NCI-H446 treated with DMSO at 0.1 percent for 48 hours (cell line): ENCODE results near the gene GRB10.

Experiments used
- DNase-seq: peaks from one replicate; lab custom pipeline; 2025; lab: John Stamatoyannopoulos, UW

GRB10 gene

DNA sequence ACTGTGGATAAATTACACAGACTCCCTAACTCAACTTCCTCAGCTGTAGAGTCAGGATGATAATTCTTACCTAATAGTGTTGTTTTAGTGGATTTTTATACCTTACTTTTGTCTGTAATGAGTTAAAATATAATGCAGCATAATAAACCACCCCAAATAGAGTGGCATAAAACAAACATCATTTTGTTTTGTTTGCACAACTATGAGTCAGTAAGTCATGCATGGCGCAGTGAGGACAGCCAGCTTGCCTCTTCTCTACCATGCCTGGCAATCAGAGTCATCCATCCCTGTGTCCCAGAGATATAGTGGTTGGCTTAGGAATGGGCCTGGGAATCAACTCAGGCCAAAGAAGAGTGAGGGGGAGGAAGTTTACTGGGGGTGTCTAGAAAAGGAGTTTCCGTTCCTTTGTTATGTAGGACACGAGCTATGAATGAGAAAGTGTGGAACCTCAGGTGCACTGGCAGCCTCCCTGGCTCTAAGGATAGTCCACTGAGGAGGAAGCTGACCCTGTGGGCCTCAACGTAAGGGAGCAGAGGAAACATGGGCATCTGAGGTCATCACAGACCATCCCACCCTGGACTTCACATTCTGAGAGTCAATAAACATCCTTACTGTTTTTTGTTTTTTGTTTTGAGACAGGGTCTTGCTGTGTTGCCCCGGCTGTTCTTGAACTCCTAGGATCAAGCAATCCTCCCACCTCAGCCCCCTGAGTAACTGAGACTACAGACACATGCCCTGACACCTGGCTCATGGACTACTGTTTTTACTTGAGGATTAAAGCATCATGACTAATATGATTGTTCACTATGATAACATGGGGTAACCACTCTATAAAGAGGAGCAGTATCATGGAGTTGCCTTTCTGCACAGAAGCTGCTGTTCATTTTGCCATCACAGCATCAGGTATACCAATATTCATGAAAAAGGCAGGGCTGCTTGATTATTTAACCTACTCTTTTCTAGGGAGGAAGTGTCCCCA, 21.0 kb upstream of the GRB10 start:
- DNase-seq = no peak

DNA sequence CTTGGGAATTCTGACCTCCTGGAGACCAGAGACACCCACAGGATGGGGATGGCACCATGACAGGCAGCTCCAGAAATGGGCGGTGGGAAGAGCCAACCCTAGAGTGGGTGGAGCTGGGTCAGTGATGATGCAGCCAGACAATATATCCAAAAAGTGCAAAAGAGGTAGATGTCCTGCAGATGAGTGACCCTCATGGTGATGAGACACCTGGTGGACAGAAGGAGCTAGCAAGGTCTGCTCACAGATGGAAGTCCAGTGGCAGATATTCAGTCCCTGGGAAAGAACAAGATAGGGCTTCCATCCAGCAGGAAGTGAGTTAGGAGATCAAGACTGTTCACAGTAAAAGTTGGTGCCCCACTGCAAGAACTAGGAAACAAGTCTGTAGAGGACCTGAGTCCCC, 19.2 kb upstream of the GRB10 start:
- no peak for DNase-seq

DNA sequence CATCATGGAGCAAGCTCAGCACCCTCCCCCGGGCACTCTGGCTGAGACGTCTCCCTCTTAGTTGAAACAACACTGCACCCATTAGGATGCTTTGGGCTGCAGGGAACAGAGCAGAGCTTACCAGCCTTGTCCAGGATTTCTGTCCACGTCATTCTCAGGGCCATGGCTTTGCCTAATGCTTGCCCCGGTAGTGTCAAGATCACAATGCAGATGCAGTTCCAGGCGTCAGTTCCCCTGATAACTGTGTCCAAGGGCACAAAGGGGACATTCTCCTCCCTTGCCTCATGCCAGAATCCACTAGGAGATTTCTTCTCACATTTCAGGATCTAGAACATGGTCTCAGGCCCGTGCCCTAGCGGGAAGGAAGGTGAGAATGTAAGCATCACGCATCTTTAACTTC, 17.2 kb upstream of the GRB10 start:
- no peak for DNase-seq

DNA sequence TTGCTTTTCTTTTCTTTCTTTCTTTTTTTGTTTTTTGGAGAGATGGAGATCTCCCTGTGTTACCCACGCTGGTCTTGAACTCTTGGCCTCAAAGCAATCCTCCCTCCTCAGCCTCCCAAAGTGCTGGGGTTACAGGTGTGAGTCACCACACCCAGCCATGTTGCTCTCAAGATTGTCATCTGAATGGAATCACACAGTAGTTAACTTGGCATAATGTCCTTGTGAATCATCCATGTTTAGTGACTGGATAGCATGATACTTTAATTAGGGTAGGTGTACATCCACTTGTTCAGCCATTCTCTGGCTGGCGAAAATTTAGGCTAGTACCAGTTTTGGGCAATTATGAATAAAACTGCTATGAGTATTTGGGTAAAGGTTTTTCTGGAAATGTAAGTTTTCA, 15.4 kb upstream of the GRB10 start:
- DNase-seq = no peak

DNA sequence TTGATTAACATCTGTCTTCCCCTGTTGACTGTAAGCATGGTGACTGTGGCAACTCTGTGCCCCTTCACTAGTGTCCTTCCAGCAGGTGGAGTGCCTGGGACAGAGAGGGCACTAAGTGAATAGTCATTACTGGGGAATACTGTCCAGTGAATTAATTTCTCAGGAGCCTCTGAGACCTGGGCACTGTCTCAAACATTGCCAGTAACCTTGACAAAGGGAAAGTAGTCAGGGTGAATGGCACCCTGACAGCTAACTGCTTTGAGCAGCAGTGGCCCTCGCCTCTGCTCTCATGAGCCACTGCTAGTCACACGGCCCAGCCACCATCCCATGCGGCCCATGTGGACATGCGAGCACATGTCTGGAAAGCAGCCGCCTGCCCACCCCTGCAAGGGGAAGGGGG, 13.1 kb upstream of the GRB10 start:
- DNase-seq = no peak

DNA sequence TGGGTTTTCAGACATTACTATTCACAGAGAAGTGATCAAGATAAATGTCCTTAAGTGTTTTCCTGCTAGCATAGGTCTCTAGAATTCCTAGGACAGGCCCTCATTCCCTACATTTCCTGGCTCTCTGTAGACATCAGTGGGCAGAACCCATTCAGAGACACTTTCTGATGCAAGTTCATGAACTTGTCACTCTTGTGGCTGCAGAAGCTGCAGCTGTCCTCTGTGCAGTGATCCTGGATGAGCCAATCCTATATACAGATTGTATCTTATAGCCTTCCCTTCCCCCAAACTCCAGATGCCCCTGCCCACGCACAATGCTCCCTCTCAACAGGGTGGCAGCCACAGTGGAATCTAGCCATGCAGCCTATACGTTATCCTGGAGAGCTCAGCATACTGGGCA, 12.6 kb upstream of the GRB10 start:
- no peak for DNase-seq

DNA sequence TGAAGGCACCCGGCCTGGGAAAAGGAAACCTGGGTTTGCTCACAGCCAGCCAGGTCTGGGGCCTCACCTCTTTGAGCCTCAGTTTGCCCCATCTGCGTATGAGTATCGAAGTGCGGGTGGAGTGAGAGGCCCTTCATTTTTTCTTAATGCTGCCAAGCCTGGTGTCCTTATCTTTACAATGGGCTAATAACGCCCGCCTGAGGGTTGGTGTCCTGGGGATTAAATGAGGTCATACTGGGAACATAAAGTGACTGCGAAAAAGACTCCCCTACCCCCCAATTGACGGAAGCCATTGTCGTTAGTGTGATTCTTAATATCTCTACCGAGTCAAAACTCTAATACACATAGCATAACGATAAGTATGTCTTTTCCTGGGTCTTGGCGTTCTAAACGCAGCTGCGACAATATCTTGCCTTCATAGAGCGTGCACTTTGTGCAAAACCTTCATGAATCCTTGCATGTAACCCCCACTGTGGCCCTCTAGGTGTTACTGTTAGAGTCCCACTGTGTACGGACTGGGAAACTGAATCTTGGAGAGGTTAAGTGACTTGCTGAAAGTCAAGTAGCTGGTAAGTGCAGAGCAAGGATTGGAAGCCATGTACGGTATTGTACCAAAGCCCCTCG, 11.4 kb upstream of the GRB10 start:
- no peak for DNase-seq

DNA sequence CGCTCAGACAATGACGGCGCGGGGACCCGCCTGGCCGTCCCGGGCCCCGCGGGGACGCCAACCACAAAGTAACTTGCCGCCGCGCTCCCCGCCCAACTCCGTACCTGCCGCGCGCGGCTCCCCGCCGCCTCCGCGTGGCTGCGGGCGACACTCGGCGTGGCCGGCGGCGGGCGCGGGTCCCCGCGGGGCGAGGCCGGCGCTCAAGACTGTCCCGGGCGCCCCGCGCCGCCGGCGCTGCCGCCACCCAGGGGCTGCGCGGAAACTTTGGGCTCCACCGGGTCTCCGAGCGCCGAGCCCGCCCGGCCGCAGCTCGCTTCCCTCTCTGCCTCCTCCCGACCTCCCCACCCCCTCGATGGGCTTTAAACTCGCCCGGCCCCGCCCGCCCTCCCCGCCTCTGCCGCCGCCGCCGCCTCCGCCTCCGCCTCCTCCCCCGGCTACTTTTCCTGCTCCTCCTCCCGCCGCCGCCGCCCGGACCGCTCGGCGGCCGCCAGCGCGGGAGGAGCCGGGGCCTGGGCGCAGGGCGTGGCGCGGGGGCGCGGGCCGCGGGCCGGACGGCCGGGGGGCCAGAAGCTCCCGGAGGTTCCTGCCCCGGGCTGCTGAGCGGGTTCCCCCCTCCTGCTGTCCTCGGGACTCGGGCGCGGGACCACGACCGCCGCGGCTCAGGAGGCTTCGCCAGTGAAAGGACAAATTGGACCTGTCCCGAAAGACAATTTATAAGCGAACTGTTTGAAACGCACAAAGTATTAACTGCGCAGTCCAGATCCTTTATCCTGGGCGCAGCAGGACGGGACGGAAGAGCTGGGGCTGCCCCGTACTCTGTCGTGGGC, 10.6 kb upstream of the GRB10 start:
- peak; percentile 18 for DNase-seq

DNA sequence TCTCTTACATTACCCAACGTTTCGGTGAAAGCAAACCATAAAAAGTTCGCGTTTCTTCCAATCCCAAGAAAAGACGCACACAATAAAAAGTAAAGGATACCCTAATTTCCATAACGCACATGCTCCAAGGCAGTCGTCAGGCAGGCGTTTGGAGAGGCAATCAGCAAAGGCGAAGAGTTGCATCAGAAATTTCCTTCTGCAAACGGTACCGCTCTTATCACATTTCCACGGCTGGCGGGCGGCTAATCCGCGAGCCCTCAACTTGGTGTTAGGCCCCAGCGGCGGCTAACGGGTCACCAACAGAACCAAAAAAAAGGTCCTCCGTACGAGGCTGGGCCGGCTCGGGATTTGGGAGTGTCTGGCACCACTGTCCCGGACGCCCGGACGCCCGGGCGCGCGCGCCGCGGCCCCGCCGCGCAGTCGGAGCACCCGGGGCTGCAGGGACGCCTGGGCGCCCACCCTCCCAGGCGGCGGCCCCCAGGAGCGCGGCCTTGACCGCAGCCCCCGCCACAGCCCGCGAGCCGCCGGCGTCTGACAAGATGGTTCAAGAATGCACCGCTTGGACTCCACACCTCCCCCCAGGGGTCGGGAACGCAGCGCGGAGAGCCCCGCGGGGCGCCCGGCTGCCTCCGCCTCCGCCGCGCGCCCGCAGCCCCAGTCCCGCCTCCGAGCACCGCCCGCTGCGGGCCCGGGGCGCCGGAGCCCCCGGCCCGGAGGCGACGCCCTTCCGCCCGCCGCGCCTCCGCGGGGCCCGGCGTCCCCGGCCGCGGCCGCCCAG, 9.8 kb upstream of the GRB10 start:
- no peak for DNase-seq

DNA sequence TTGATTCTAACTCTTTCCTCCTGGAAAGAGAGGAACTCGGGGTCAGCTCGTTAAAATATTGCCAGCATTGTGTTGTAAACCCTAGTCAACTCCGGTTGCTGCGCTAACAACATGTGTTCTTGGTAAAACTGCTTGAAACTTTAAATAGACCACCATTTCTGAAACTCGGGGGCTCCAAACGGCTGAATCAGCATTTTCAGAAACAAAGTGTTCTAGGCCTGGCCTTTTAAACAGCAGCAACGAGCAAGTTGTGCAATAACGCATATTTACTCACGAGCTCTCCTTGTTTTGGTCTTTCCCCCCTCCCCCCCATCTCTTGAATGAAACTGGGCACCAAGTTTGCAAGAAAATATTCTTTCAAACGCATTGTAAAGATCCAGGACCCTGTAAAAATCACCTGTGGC, 9.2 kb upstream of the GRB10 start:
- no peak for DNase-seq

DNA sequence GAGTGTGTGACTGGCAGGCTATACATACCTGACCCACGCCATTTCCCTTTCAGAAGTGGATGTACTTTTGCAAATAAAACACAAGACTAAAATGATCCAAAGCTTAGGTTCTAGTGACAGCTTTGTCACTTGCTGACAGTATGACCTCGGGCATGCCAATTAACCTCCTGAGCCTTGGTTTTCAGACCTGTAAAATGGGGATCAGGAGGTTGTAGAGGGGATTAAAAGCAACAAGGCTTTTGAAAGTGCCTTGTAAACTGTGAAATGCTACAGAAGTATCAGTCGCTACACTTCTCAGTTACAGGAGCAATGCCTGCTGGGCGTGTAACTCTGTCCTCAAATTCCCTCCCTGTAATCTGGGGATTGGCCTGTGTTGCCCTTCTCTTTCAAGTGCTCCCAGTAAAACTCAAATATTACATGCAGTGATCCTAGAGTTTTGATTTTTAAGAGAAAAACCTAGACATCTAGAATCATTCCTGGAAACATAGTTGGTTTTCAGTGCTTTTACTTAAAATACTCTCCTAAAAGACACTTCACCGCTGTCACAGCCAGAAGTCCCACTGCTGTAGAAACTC, 8.8 kb upstream of the GRB10 start:
- no peak for DNase-seq

DNA sequence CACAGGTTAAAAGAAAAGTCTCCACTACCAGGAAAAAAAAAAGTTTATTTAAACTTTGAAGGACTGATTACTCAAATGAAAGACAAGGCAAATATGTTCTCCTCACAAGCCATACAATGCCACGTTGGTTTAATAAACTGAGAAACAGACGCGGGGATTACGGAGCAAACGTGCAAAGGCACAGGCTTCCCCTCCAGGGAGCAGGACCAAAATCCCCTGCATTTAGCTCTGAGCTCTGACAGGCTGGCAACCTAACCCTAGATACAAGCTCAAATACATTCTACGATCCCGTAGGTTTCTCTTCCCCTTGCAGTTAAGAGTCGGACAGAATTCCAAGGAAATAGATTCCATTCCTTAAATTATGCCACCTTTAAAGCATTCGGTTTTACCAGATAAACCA, 7.7 kb upstream of the GRB10 start:
- no peak for DNase-seq

DNA sequence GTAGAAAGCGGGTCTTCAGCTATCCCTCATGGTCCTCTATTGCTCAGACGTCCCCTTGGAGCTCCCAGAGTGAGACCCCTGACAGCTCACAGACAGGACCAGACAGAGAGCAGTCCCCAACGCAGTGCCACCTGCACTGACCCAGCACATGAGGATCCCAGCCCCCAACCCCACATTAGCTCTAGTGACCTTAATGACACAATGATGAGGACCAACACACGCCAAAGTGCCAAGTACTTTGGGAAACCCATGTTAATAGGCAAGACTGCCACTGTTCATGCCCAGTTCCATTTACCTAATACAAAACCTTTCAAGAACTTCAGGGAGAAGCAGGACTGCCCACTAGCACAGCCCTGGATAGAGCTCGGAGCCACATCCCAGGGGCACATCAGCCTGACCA, 5.7 kb upstream of the GRB10 start:
- DNase-seq = no peak

DNA sequence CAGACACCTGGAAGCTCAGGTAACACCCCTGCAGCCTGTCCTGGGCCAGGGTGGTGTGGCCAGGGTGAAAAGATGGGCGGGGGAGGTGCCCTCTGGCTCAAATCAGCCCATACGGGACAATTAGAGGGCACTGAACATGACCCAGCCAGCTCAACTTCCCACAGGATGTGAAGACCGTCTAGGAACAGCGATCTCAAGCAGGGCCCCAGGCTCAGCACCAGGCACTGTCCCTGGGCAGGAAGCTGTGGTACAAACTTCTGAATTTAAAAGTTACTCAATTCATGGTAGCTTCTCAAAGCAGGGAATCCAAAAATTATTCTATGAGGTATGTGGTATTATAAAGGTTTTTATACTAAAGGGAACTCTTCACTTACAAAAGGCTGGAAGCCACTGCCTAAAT, 5.1 kb upstream of the GRB10 start:
- no peak for DNase-seq

DNA sequence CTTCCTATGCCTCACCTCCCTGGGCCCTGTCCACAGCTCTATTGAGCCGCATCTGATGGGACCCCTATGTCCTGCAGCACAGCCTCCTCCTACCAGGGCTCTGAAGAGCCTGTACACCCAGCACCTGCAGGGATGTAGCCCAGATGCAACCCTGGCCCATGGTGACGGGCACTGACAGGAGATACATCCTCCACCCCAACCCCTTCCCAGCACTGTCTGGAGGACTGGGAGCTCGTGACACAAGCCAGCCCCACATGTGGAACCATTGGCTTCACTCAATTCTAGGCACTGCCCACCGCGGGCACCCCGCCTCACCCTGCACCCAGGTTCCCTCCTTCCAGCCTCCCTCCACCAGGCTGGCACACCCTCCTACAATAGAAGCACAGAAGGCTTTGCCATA, 2.6 kb upstream of the GRB10 start:
- no peak for DNase-seq

DNA sequence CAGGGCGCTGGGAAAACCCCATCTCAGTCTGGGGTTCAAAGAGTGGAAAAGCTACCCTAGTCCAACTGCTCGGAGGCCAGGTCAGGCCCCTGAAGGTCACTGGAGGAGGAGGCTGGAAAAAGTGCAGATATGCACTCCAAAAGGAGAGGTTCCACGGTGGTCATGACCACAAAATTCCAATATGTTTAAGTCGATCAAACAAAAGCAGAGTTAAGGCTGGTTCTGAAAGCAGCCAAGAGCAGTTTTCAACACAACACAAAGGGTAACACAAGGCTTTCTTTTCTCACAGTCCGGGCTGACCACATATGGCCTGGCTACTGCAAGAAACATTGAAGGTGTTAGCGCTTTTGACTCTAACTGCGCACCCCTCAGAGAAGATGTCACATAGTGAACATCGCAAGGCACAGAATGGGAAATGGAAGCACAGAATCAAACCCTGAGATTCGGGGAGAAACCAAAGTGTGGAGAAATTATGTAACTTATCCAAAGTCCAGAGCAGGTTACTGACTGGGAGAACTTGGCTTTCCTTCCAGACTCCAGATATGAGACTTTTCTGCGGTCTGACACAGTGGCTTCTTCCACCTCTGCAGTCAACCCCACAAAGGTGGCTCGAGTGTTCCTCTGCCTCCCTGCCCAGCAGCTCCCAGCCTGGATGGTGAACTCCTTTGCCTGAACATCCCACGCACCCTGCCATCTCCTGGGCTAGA, 1.3 kb upstream of the GRB10 start:
- DNase-seq = no peak

DNA sequence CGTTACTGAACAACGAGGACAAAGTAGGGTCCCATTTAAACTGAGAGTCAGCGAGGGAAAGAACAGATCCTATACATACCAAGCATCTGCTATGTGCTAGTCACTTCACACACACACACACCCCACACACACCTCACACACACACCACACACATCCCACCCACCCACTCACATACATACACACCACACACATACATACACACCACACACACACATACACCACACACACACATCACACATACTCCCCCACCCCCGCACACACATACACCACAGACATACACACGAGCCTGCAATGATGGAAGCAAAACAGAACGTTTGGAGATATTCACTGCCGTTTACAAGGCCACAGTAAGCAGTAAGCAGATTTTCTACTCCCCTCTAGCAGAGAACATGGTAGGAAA, 607 bp upstream of the GRB10 start:
- no peak for DNase-seq

DNA sequence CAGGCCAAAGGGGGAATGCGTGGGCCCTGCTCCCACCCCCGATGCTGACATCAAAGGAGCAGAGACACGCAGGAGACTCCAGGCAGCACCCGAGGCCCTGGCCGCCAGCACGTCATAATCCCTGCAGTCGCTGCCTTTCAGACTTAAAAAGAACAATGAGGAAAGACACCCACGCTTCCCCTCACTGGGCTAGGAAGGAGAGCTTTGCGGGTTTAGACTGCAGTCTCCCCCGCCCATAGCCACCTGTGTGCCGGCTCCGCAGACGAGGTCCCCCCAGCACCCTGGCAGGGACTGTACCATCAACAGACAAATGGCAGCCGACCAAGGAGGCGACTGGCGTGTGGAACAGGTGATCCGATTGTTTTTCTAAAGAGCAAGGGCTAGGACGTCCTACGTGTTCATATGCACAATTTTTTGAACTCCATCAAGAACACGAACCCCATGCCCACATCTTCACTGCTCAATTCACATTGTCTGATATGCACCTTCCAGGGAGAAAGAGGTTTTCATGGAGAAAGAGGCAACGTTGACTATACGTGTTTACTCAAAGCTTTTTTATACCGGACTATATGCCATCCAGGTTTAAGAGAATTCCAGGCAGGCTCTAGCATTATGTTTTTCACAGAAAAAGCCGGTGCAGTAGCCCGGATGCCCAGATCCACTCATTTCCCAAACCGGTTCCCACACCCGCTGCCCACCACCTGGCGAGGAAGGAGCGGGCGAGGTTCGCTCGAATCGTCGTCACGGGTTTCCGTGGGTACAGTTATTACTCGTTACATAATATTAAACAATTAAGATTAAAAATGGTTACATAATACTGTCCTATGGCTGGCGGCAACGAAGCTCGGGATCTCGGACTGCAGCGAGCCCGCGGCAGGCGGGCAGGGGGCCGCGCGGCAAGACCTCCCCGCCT, 1.1 kb downstream of the GRB10 start:
- DNase-seq = no peak

DNA sequence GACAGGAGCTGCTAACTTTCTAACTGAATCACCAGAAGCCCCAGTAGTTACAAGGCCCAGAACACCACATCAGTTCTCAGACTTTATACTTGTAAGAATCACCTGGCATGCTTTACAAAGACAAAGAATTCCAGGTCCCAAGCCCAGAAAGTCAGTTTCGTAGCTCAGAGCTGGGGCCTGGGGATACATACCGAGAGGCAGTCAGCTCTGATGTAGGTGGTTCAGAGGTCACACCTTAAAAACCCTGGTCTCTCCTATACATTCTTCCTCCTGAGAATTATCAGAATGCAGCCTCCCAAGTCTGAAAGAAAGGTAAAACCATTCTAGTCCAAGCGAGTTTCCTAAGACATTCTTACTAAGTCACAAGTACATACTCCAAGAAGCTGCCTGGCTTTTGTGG, 2.3 kb downstream of the GRB10 start:
- no peak for DNase-seq

DNA sequence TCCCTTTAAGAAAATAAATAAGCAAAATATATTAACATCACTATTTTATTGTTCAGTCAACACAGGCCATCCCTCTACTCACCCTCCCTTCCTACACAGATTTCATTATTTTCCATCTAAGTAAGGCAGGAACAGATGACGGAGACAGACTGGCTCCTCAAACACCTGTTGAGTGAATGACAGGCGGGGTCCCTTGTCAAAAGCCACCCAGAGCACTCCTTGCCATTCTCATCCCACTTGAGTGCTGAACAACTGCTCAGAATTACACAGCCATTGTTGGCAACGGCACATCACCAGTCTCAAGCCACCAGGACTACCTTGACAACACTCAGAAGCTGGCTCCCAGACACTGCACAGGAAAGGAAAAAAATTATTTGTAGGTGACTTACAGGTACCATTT, 3.3 kb downstream of the GRB10 start:
- no peak for DNase-seq
